Transverse colon (tissue), 4 donors: ENCODE data around the gene GLIS1.

Experiments
- CTCF ChIP-seq, 5 experiments: fragments of 200-600 bp in 3 of 5; fragments of 450-650 bp in 2 of 5; sonication (generic) in 3 of 5; IDR thresholded peaks; 1 replicate in 2 of 5; 2 replicates in 3 of 5; pipeline ENCODE4 v1.5.1; 2016 to 2017; ENCODE audit warnings: antibody characterized with exemption in 5 of 5, inconsistent platforms in 3 of 5, mild to moderate bottlenecking in 2 of 5, moderate library complexity in 1 of 5
- EP300 ChIP-seq: sonication (generic); formaldehyde crosslinking; IDR thresholded peaks from one replicate; pipeline ENCODE4 v1.6.1; 2017; ENCODE audit warnings: antibody characterized with exemption, low read depth
- POLR2A ChIP-seq: fragments of 450-650 bp; IDR thresholded peaks from one replicate; pipeline ENCODE4 v1.6.1; 2016; ENCODE audit warnings: antibody characterized with exemption, mild to moderate bottlenecking, moderate library complexity
- POLR2AphosphoS5 ChIP-seq, 3 donors: sonication (generic); formaldehyde crosslinking; IDR thresholded peaks; one replicate each; pipeline ENCODE4 v1.6.1; 2016; ENCODE audit warnings: antibody characterized with exemption in 3 of 3

GRCh38 chr1:53688381-53689102, 50.4 kb downstream of the GLIS1 start:
- TF ChIP-seq CTCF (IDR thresholded peaks at IDR 0.05) (no peak), POLR2AphosphoS5 (IDR thresholded peaks at IDR 0.05) (no peak), POLR2A (no peak), EP300 (no peak)
